A549 (cell line): ENCODE results near the gene ADAP1. TPM values are rescaled to one million over a fixed set of nuclear protein-coding genes. Genes with fewer than 3 reads are reported as not detected.
A peak's percentile ranks its signal among the peaks of the same experiment; 100 is the strongest.

Source experiments
- ATAC-seq, 2 experiments: fragments of 200-7000 bp in 1 of 2; fragments of >200 bp in 1 of 2; cut with Nextera tagmentation in 1 of 2; cut with Tn5 transposase in 1 of 2; 3 replicates each; pipeline versions ENCODE4 v1.8.0 to v1.9.1; 2018 to 2020; ENCODE audit warnings: mild to moderate bottlenecking in 1 of 2, moderate library complexity in 1 of 2
- CTCF ChIA-PET: fragments of 300-600 bp; sonication (Branson Sonifier 250); formaldehyde crosslinking; extraction: SDS; loops from one replicate; lab custom pipeline; 2021; ENCODE audit warnings: antibody characterized with exemption, inconsistent platforms; lab: Yijun Ruan, JAX
- POLR2A ChIA-PET: fragments of 350-600 bp; formaldehyde crosslinking; extraction: SDS; loops from one replicate; lab custom pipeline; 2021; ENCODE audit warnings: antibody characterized with exemption, inconsistent platforms; lab: Yijun Ruan, JAX
- DNase-seq, 2 experiments: peaks; one replicate each; pipeline versions ENCODE4 v3.0.0 to v3.0.0-alpha.2; 2011 to 2016; ENCODE audit warnings: low read depth in 1 of 2, low spot score in 1 of 2
- FAIRE-seq: peaks from 2 replicates; lab custom pipeline; 2011; peaks lifted over from hg19 to GRCh38; lab: Jason Lieb, UNC
- H3K27ac ChIP-seq, 2 experiments: fragments of >200 bp; sonication (Bioruptor Twin); formaldehyde crosslinking; 3 replicates each; pipeline ENCODE4 v1.5.1; 2016 to 2017
- H3K4me1 ChIP-seq: fragments of >200 bp; sonication (Bioruptor Twin); formaldehyde crosslinking; 3 replicates; pipeline ENCODE4 v1.6.1; 2016
- H3K4me2 ChIP-seq: fragments of >200 bp; sonication (Bioruptor Twin); formaldehyde crosslinking; 3 replicates; pipeline ENCODE4 v1.6.1; 2016
- H3K4me3 ChIP-seq: fragments of >200 bp; sonication (Bioruptor Twin); formaldehyde crosslinking; 3 replicates; pipeline ENCODE4 v1.5.1; 2016
- H3K9me3 ChIP-seq: fragments of >200 bp; sonication (Bioruptor Twin); formaldehyde crosslinking; 3 replicates; pipeline ENCODE4 v1.6.1; 2016
- CBX2 ChIP-seq: fragments of 200-600 bp; sonication (generic); IDR thresholded peaks from 2 replicates; pipeline ENCODE4 v1.6.1; 2016; ENCODE audit warnings: low read depth, mild to moderate bottlenecking, borderline replicate concordance
- CEBPB ChIP-seq, 2 experiments: fragments of >200 bp in 1 of 2; sonication (Bioruptor Twin) in 1 of 2; formaldehyde crosslinking in 1 of 2; IDR thresholded peaks; 2 replicates each; pipeline ENCODE4 v1.6.1; 2012 to 2016
- EP300 ChIP-seq, 2 experiments: fragments of >200 bp; sonication (Bioruptor Twin); formaldehyde crosslinking; IDR thresholded peaks; 2 replicates in 1 of 2; 3 replicates in 1 of 2; pipeline ENCODE4 v1.6.1; 2016 to 2017
- FOSL2 ChIP-seq, 2 experiments: fragments of 450-650 bp in 1 of 2; fragments of >200 bp in 1 of 2; sonication (Bioruptor Twin) in 1 of 2; formaldehyde crosslinking; IDR thresholded peaks; 2 replicates each; pipeline versions ENCODE4 v1.5.0 to v1.6.1; 2016 to 2020; ENCODE audit warnings: mild to moderate bottlenecking in 1 of 2, moderate library complexity in 1 of 2
- FOXS1 ChIP-seq: fragments of 250-450 bp; sonication (Bioruptor Pico); IDR thresholded peaks from 2 replicates; pipeline ENCODE4 v1.5.0; 2020; ENCODE audit warnings: mild to moderate bottlenecking, moderate library complexity
- HEYL ChIP-seq: fragments of 250-450 bp; sonication (Bioruptor Pico); IDR thresholded peaks from 2 replicates; pipeline ENCODE4 v1.8.0; 2021; ENCODE audit warnings: mild to moderate bottlenecking, moderate library complexity
- HMGXB4 ChIP-seq: fragments of 250-450 bp; sonication (Bioruptor Pico); IDR thresholded peaks from 2 replicates; pipeline ENCODE4 v1.5.0; 2021; ENCODE audit warnings: mild to moderate bottlenecking, moderate library complexity, borderline replicate concordance
- KDM5A ChIP-seq: fragments of 200-600 bp; sonication (generic); IDR thresholded peaks from 2 replicates; pipeline ENCODE4 v1.6.1; 2016; ENCODE audit warnings: antibody characterized with exemption, mild to moderate bottlenecking
- MAFK ChIP-seq: fragments of 450-650 bp; IDR thresholded peaks from 2 replicates; pipeline ENCODE4 v1.6.1; 2014; ENCODE audit not compliant: partially characterized antibody
- MAX ChIP-seq: IDR thresholded peaks from 2 replicates; pipeline ENCODE4 v1.6.1; 2012
- MYC ChIP-seq: IDR thresholded peaks from 2 replicates; pipeline ENCODE4 v1.6.1; 2012; ENCODE audit warnings: mild to moderate bottlenecking, inconsistent platforms, low read length, improper control_type of control experiment, borderline replicate concordance
- NPAS2 ChIP-seq: fragments of 250-450 bp; sonication (Bioruptor Pico); IDR thresholded peaks from 2 replicates; pipeline ENCODE4 v1.8.0; 2022; ENCODE audit warnings: mild to moderate bottlenecking, moderate library complexity, borderline replicate concordance
- PHF8 ChIP-seq: fragments of 200-600 bp; sonication (generic); IDR thresholded peaks from 2 replicates; pipeline ENCODE4 v1.6.1; 2016; ENCODE audit warnings: low read depth, mild to moderate bottlenecking, antibody characterized with exemption, moderate library complexity, borderline replicate concordance
- POLR2AphosphoS2 ChIP-seq: conservative IDR thresholded peaks from 2 replicates; pipeline ENCODE4 v1.6.1; 2012; ENCODE audit warnings: low read length, improper control_type of control experiment, inconsistent platforms
- RARB ChIP-seq: fragments of 250-450 bp; sonication (Bioruptor Pico); IDR thresholded peaks from 2 replicates; pipeline ENCODE4 v1.8.0; 2021; ENCODE audit warnings: mild to moderate bottlenecking, moderate library complexity
- RFX5 ChIP-seq: fragments of 450-650 bp; IDR thresholded peaks from 2 replicates; pipeline ENCODE4 v1.7.1; 2014; ENCODE audit warnings: antibody characterized with exemption, mild to moderate bottlenecking, moderate library complexity
- RNF2 ChIP-seq: fragments of 200-600 bp; sonication (generic); IDR thresholded peaks from 2 replicates; pipeline ENCODE4 v1.6.1; 2016; ENCODE audit warnings: low read depth, mild to moderate bottlenecking, antibody characterized with exemption, moderate library complexity, borderline replicate concordance
- SMC3 ChIP-seq: fragments of >200 bp; sonication (Bioruptor Twin); formaldehyde crosslinking; IDR thresholded peaks from 3 replicates; pipeline ENCODE4 v1.6.1; 2018; ENCODE audit warnings: inconsistent platforms
- ZC3H11A ChIP-seq: fragments of 450-650 bp; IDR thresholded peaks from 2 replicates; pipeline ENCODE4 v1.6.1; 2014; ENCODE audit warnings: antibody characterized with exemption, mild to moderate bottlenecking
- ZFP36 ChIP-seq: fragments of 450-650 bp; IDR thresholded peaks from 2 replicates; pipeline ENCODE4 v1.6.1; 2014; ENCODE audit warnings: borderline replicate concordance; ENCODE audit not compliant: partially characterized antibody
- ZSCAN20 ChIP-seq: fragments of 250-450 bp; sonication (Bioruptor Pico); IDR thresholded peaks from 2 replicates; pipeline ENCODE4 v1.8.0; 2022; ENCODE audit warnings: mild to moderate bottlenecking, moderate library complexity
- WGBS: methylation state at CpG from one replicate; pipeline ENCODE4 v1.1.6; 2017; ENCODE audit errors: missing lambda C conversion rate; 5-methylcytosine and 5-hydroxymethylcytosine counted together
- polyA plus RNA-seq, 4 experiments: library from polyadenylated mRNA; depleted of rRNA in 3 of 4; stranded (reverse); fragments of >200 nt; fragmentation: RNase III in 1 of 4; extraction: RNeasy Plus Mini Kit Qiagen cat#74134 plus additional on column Dnase treatment in 1 of 4; gene quantifications; 2 replicates in 3 of 4; 3 replicates in 1 of 4; pipeline ENCODE4 v1.2.3, GENCODE V29; 2011 to 2017
- TF ChIP-seq, protein P1 (sequence below): fragments of 150-350 bp; IDR thresholded peaks from 2 replicates; pipeline ENCODE4 v1.6.1; 2014; ENCODE audit warnings: low read depth, mild to moderate bottlenecking, low read length
- TF ChIP-seq, protein P2 (sequence below): fragments of 450-650 bp; IDR thresholded peaks from 2 replicates; pipeline ENCODE4 v1.6.1; 2014; ENCODE audit warnings: antibody characterized with exemption
- TF ChIP-seq, protein P3 (sequence below): fragments of 250-450 bp; sonication (Bioruptor Pico); IDR thresholded peaks from 2 replicates; pipeline ENCODE4 v1.5.0; 2020; ENCODE audit warnings: low read depth, mild to moderate bottlenecking, moderate library complexity

The ADAP1 gene
- polyA plus RNA-seq, 2 of the 4 experiments (the other 2 are of a cell fraction), result 1.7 to 2.5 TPM

DNA sequence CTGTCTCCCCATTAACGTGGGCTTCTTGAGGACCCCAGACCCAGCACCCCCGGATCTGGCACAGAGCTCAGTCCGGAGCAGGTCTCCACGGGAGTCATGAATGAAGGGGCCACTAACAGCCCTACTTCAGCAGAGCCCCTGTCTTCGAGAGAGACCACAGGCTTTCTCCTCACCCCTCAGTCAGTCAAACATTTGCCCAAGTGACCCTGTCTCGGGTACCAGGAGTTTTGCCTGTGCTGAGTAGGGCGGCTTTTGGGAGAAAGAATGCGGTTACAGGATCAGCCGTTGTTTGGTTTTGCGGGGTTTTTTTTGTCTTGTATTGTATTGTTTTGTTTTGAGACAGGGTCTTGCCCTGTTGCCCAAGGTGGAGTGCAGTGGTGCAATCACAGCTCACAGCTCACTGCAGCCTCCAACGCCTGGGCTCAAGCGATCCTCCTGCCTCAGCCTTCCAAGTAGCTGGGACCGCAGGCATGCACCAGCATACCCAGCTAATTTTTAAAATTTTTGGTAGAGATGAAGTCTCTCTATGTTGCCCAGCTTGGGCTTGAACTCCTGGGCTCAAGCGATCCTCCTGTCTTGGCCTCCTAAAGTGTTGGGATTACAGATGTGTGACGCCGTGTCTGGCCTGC is 16.5 kb downstream of the ADAP1 start:
- 80% methylated on average over 16 of the region's 16 CpGs for WGBS

DNA sequence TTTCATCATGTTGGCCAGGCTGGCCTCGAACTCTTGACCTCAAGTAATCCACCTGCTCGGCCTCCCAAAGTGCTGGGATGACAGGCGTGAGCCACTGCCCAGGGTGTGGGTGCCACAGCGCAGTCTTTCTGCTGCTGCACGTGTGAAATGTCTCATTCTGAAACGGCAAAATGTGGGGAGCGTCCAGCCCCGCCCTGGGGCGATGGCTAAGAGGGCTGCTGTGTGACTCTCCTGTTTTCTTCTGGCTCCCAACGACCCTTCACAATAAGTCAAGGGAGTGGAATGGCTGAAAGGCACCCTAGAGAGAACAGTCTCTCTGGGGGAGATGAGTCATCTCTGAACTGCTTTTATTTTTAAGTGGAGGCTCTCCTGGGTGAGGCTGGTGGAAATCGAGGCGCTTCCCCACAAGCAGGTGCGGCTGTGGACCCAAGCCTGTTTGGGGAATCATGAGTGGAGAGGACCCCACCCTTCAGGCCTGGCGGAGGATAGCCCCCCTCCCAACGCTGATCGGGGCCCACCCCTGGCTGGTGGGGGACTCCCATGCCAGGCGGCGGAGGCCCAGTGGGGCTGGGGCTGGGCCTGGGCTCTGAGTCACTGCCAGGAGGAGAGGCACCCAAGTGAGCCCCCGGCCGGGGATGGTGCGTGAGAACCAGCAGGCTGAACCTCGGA is 18.0 kb downstream of the ADAP1 start:
- Histone ChIP-seq H3K4me3 (no peak overlapping the region), H3K4me2 (peak overlapping the region; percentile 51), H3K9me3 (peaks cover 7% of the 10 kb centered on the region; the same call in 2 of the 3 replicates), H3K27ac (peak overlapping the region; percentile 17 to 72; a peak in 3 of 6 replicates), H3K4me1 (peaks cover 12% of the 10 kb centered on the region)
- CTCF ChIA-PET, result no interaction called here
- ATAC-seq (peak; percentile 71 to 79), DNase-seq (peak; percentile 48 to 82), FAIRE-seq (no peak)
- POLR2A ChIA-PET, result no interaction called here
- 38% methylated on average over 16 of the region's 22 CpGs for WGBS
- TF ChIP-seq FOSL2 (IDR thresholded peaks at IDR 0.05) (peak; percentile 45; the same call in 1 of the 2 replicates), FOSL2 (CRISPR knock-in tag; IDR thresholded peaks at IDR 0.05) (peak; percentile 79), MYC (no peak)

More for the DNA sequence above, 16.5 kb downstream of the ADAP1 start:
- Histone ChIP-seq H3K4me3 (no peak overlapping the region), H3K9me3 (peaks cover 7% of the 10 kb centered on the region; the same call in 2 of the 3 replicates), H3K4me1 (peaks cover 12% of the 10 kb centered on the region), H3K27ac (no peak overlapping the region), H3K4me2 (no peak overlapping the region)
- TF ChIP-seq EP300 (IDR thresholded peaks at IDR 0.05) (no peak), CBX2 (no peak), RFX5 (no peak), CEBPB (IDR thresholded peaks at IDR 0.05) (no peak), HEYL (CRISPR knock-in tag) (no peak), NPAS2 (no peak), MAX (no peak), POLR2AphosphoS2 (no peak), MYC (no peak), ZSCAN20 (CRISPR knock-in tag) (no peak), HMGXB4 (no peak), RARB (CRISPR knock-in tag) (no peak), RNF2 (no peak), FOXS1 (CRISPR knock-in tag) (no peak)
- TF ChIP-seq, protein P1, sequence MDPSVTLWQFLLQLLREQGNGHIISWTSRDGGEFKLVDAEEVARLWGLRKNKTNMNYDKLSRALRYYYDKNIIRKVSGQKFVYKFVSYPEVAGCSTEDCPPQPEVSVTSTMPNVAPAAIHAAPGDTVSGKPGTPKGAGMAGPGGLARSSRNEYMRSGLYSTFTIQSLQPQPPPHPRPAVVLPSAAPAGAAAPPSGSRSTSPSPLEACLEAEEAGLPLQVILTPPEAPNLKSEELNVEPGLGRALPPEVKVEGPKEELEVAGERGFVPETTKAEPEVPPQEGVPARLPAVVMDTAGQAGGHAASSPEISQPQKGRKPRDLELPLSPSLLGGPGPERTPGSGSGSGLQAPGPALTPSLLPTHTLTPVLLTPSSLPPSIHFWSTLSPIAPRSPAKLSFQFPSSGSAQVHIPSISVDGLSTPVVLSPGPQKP, result no peak
- FAIRE-seq, result no peak
- POLR2A ChIA-PET, result no interaction called here
- CTCF ChIA-PET, result interaction anchor here (0.8 to 1.6 kb wide), 2 partner anchors 16 to 30 kb away, joined by 3 to 6 read pairs; partner anchors contain the start of gene ADAP1
- no peak for ATAC-seq
- no peak for DNase-seq

GRCh38 chr7:935874-936385 is 18.6 kb downstream of the ADAP1 start:
- CTCF ChIA-PET, result no interaction called here
- WGBS, result 94% methylated on average over 28 of the region's 28 CpGs
- TF ChIP-seq, protein P2, sequence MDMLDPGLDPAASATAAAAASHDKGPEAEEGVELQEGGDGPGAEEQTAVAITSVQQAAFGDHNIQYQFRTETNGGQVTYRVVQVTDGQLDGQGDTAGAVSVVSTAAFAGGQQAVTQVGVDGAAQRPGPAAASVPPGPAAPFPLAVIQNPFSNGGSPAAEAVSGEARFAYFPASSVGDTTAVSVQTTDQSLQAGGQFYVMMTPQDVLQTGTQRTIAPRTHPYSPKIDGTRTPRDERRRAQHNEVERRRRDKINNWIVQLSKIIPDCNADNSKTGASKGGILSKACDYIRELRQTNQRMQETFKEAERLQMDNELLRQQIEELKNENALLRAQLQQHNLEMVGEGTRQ, result no peak
- TF ChIP-seq MYC (no peak), ZC3H11A (no peak), HMGXB4 (no peak), SMC3 (no peak), KDM5A (no peak), PHF8 (no peak), MAFK (no peak), FOSL2 (IDR thresholded peaks at IDR 0.05) (no peak), FOSL2 (CRISPR knock-in tag; IDR thresholded peaks at IDR 0.05) (no peak), ZFP36 (no peak)
- TF ChIP-seq, protein P3, sequence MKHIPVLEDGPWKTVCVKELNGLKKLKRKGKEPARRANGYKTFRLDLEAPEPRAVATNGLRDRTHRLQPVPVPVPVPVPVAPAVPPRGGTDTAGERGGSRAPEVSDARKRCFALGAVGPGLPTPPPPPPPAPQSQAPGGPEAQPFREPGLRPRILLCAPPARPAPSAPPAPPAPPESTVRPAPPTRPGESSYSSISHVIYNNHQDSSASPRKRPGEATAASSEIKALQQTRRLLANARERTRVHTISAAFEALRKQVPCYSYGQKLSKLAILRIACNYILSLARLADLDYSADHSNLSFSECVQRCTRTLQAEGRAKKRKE (CRISPR knock-in tag), result no peak

More at GRCh38 chr7:935874-936385, 18.6 kb downstream of the ADAP1 start:
- Histone ChIP-seq H3K9me3 (peaks cover 7% of the 10 kb centered on the region; the same call in 2 of the 3 replicates), H3K27ac (peak overlapping the region in 1 of 2 experiments; percentile 72; a peak in 2 of 6 replicates), H3K4me3 (no peak overlapping the region), H3K4me1 (peaks cover 12% of the 10 kb centered on the region), H3K4me2 (peak overlapping the region; percentile 51; the same call in 2 of the 3 replicates)
- POLR2A ChIA-PET, result no interaction called here
- DNase-seq (no peak), ATAC-seq (peak in 1 of 2 experiments; percentile 26; a peak in 3 of 6 replicates), FAIRE-seq (no peak)
